HepG2 (cell line): ENCODE results near the gene F7. TPM values are rescaled to one million over a fixed set of nuclear protein-coding genes. Genes with fewer than 3 reads are reported as not detected.

Experiments
- AGO1 ChIP-seq: fragments of 200-400 bp; formaldehyde crosslinking; IDR thresholded peaks from 2 replicates; pipeline ENCODE4 v1.6.1; 2017; ENCODE audit warnings: mild to moderate bottlenecking, low read depth, low read length, moderate library complexity; ENCODE audit not compliant: poor library complexity, severe bottlenecking
- ELF3 ChIP-seq: IDR thresholded peaks from 2 replicates; pipeline ENCODE4 v1.6.1; 2016; ENCODE audit warnings: missing genetic modification reagents, missing compliant biosample characterization
- JUNB ChIP-seq: sonication (generic); formaldehyde crosslinking; IDR thresholded peaks from 2 replicates; pipeline ENCODE4 v1.8.0; 2022; ENCODE audit warnings: missing genetic modification reagents, mild to moderate bottlenecking, borderline replicate concordance
- KDM1A ChIP-seq: IDR thresholded peaks from 2 replicates; pipeline ENCODE4 v1.6.1; 2016; ENCODE audit warnings: missing compliant biosample characterization
- KDM4B ChIP-seq: sonication (generic); formaldehyde crosslinking; IDR thresholded peaks from 2 replicates; pipeline ENCODE4 v1.4.0; 2020; ENCODE audit warnings: missing genetic modification reagents
- NCOA2 ChIP-seq: sonication (generic); formaldehyde crosslinking; IDR thresholded peaks from 2 replicates; pipeline ENCODE4 v1.8.0; 2022; ENCODE audit warnings: inconsistent platforms
- PHF20 ChIP-seq: sonication (generic); formaldehyde crosslinking; IDR thresholded peaks from 2 replicates; pipeline ENCODE4 v1.5.0; 2020; ENCODE audit warnings: mild to moderate bottlenecking, missing genetic modification reagents
- PHF5A ChIP-seq: IDR thresholded peaks from one replicate; pipeline ENCODE4 v1.6.1; 2018; ENCODE audit warnings: low read depth, missing genetic modification reagents; ENCODE audit not compliant: unreplicated experiment
- SAP130 ChIP-seq: IDR thresholded peaks from 2 replicates; pipeline ENCODE4 v1.6.1; 2016; ENCODE audit warnings: low read depth
- SMAD9 ChIP-seq: sonication (generic); formaldehyde crosslinking; IDR thresholded peaks from 2 replicates; pipeline ENCODE4 v1.5.1; 2020; ENCODE audit warnings: mild to moderate bottlenecking, missing genetic modification reagents
- ZFP36 ChIP-seq: fragments of 150-350 bp; IDR thresholded peaks from 2 replicates; pipeline ENCODE4 v1.6.1; 2018; ENCODE audit warnings: borderline replicate concordance, low read length, low read depth; ENCODE audit not compliant: partially characterized antibody
- ZNF292 ChIP-seq: sonication (generic); formaldehyde crosslinking; IDR thresholded peaks from 2 replicates; pipeline ENCODE4 v1.8.1; 2022; ENCODE audit warnings: mild to moderate bottlenecking, low read depth, missing genetic modification reagents, borderline replicate concordance
- ZNF343 ChIP-seq: sonication (generic); formaldehyde crosslinking; IDR thresholded peaks from 2 replicates; pipeline ENCODE4 v1.4.0; 2020; ENCODE audit warnings: mild to moderate bottlenecking, missing genetic modification reagents
- ZNF775 ChIP-seq: sonication (generic); formaldehyde crosslinking; IDR thresholded peaks from 2 replicates; pipeline ENCODE4 v1.4.0; 2020; ENCODE audit warnings: missing genetic modification reagents, mild to moderate bottlenecking, moderate library complexity, borderline replicate concordance
- polyA plus RNA-seq, 8 experiments: library from polyadenylated mRNA; depleted of rRNA in 3 of 8; stranded (reverse) in 7 of 8; unstranded in 1 of 8; fragments of >200 nt; fragmentation: Illumina TruSeq in 4 of 8; extraction: Trizol in 4 of 8; gene quantifications; 2 replicates each; pipeline versions ENCODE4 v1.2.1 to v1.2.3, GENCODE V29; 2011 to 2016; ENCODE audit warnings: low read depth in 4 of 8, missing spikeins in 1 of 8, mixed read lengths in 1 of 8; ENCODE audit not compliant: insufficient read depth in 1 of 8
- total RNA-seq, 5 experiments: library from RNA; depleted of rRNA; stranded (reverse); fragments of >200 nt; fragmentation: Illumina TruSeq; extraction: Trizol; gene quantifications; 2 replicates each; pipeline ENCODE4 v1.2.3, GENCODE V29; 2016; ENCODE audit warnings: low read depth in 1 of 5
- TF ChIP-seq, protein P1 (sequence below): sonication (generic); formaldehyde crosslinking; IDR thresholded peaks from 2 replicates; pipeline ENCODE4 v1.5.1; 2020; ENCODE audit warnings: mild to moderate bottlenecking, missing genetic modification reagents, moderate library complexity
- TF ChIP-seq, protein P2 (sequence below): sonication (generic); formaldehyde crosslinking; IDR thresholded peaks from 2 replicates; pipeline ENCODE4 v1.5.0; 2020; ENCODE audit warnings: mild to moderate bottlenecking, missing genetic modification reagents
- TF ChIP-seq, protein P3 (sequence below): sonication (generic); formaldehyde crosslinking; conservative IDR thresholded peaks from 2 replicates; pipeline ENCODE4 v1.5.0; 2020; ENCODE audit warnings: missing genetic modification reagents
- TF ChIP-seq, protein P4 (sequence below), 2 experiments: sonication (generic) in 1 of 2; formaldehyde crosslinking in 1 of 2; IDR thresholded peaks; 2 replicates each; pipeline versions ENCODE4 v1.4.0 to v1.6.1; 2018 to 2020; ENCODE audit warnings: missing genetic modification reagents in 2 of 2, borderline replicate concordance in 1 of 2, low read depth in 1 of 2, mild to moderate bottlenecking in 1 of 2, missing biosample characterization in 1 of 2
- TF ChIP-seq, protein P5 (sequence below): sonication (generic); formaldehyde crosslinking; conservative IDR thresholded peaks from 2 replicates; pipeline ENCODE4 v1.8.0; 2022; ENCODE audit warnings: low read depth, missing genetic modification reagents

Gene F7
- total and polyA plus RNA-seq, 2 of the 13 experiments (the other 11 are each of a cell fraction or from before 2014, with no cell fraction given): 12.6 to 26.5 TPM

DNA sequence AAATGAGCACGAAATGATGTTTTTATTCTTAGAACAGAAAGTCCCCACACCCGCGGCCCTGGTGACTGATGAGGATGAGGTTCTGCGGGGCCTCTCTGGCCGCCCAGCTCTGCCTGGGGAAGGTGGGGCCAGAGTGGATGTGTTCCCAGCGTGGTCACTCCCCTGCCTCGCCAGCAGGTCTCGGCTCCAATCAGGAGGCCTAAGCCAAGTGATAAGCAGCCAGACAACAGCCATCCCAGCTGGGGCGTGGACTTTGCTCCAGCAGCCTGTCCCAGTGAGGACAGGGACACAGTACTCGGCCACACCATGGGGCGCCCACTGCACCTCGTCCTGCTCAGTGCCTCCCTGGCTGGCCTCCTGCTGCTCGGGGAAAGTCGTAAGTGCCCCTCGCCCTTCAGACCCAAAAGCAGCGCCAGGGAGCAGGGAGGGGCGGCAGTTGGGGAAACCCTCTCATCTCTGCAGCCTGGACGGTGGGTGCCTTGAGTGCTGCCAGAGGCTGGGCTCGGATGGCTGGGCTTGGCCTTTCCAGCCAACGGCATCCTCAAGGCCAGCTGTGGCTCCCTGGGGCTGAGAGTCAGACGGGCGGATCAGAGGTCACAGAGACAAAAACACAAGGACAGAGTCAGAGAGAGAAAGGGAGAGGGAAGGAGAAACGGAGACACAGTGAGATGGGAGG lies 17.1 kb downstream of the F7 start, which contains the start of gene F10 (continued):
- peak; percentile 43 for TF ChIP-seq PHF5A (CRISPR knock-in tag)
- peak; percentile 77 for TF ChIP-seq ZNF292 (CRISPR knock-in tag)
- TF ChIP-seq SAP130: peak; percentile 98
- TF ChIP-seq, protein P1, sequence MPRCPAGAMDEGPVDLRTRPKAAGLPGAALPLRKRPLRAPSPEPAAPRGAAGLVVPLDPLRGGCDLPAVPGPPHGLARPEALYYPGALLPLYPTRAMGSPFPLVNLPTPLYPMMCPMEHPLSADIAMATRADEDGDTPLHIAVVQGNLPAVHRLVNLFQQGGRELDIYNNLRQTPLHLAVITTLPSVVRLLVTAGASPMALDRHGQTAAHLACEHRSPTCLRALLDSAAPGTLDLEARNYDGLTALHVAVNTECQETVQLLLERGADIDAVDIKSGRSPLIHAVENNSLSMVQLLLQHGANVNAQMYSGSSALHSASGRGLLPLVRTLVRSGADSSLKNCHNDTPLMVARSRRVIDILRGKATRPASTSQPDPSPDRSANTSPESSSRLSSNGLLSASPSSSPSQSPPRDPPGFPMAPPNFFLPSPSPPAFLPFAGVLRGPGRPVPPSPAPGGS (CRISPR knock-in tag): peak; percentile 49
- TF ChIP-seq AGO1: peak; percentile 67
- peak; percentile 74; the same call in 1 of the 2 replicates for TF ChIP-seq ZNF343
- TF ChIP-seq, protein P2, sequence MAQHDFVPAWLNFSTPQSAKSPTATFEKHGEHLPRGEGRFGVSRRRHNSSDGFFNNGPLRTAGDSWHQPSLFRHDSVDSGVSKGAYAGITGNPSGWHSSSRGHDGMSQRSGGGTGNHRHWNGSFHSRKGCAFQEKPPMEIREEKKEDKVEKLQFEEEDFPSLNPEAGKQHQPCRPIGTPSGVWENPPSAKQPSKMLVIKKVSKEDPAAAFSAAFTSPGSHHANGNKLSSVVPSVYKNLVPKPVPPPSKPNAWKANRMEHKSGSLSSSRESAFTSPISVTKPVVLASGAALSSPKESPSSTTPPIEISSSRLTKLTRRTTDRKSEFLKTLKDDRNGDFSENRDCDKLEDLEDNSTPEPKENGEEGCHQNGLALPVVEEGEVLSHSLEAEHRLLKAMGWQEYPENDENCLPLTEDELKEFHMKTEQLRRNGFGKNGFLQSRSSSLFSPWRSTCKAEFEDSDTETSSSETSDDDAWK (CRISPR knock-in tag): no peak
- TF ChIP-seq, protein P3, sequence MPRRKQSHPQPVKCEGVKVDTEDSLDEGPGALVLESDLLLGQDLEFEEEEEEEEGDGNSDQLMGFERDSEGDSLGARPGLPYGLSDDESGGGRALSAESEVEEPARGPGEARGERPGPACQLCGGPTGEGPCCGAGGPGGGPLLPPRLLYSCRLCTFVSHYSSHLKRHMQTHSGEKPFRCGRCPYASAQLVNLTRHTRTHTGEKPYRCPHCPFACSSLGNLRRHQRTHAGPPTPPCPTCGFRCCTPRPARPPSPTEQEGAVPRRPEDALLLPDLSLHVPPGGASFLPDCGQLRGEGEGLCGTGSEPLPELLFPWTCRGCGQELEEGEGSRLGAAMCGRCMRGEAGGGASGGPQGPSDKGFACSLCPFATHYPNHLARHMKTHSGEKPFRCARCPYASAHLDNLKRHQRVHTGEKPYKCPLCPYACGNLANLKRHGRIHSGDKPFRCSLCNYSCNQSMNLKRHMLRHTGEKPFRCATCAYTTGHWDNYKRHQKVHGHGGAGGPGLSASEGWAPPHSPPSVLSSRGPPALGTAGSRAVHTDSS (CRISPR knock-in tag): 0 out of 2 replicates have a peak, but pooled peaks have one; percentile 92
- TF ChIP-seq PHF20 (CRISPR knock-in tag): peak; percentile 40; the same call in 1 of the 2 replicates
- peak; percentile 73; the same call in 1 of the 2 replicates for TF ChIP-seq NCOA2
- TF ChIP-seq JUNB (CRISPR knock-in tag): no peak
- peak; percentile 59; the same call in 1 of the 2 replicates for TF ChIP-seq ELF3
- TF ChIP-seq KDM4B: peak; percentile 75; the same call in 1 of the 2 replicates
- 0 out of 2 replicates have a peak, but pooled peaks have one; percentile 51 for TF ChIP-seq SMAD9 (CRISPR knock-in tag)
- TF ChIP-seq ZNF775: no peak
- TF ChIP-seq, protein P4, sequence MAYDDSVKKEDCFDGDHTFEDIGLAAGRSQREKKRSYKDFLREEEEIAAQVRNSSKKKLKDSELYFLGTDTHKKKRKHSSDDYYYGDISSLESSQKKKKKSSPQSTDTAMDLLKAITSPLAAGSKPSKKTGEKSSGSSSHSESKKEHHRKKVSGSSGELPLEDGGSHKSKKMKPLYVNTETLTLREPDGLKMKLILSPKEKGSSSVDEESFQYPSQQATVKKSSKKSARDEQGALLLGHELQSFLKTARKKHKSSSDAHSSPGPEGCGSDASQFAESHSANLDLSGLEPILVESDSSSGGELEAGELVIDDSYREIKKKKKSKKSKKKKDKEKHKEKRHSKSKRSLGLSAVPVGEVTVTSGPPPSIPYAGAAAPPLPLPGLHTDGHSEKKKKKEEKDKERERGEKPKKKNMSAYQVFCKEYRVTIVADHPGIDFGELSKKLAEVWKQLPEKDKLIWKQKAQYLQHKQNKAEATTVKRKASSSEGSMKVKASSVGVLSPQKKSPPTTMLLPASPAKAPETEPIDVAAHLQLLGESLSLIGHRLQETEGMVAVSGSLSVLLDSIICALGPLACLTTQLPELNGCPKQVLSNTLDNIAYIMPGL (CRISPR knock-in tag; IDR thresholded peaks at IDR 0.05; ENCODE audit: borderline replicate concordance in 1 of 2, low read depth in 1 of 2): peak; percentile 85 to 94
- no peak for TF ChIP-seq ZFP36
- TF ChIP-seq, protein P5, sequence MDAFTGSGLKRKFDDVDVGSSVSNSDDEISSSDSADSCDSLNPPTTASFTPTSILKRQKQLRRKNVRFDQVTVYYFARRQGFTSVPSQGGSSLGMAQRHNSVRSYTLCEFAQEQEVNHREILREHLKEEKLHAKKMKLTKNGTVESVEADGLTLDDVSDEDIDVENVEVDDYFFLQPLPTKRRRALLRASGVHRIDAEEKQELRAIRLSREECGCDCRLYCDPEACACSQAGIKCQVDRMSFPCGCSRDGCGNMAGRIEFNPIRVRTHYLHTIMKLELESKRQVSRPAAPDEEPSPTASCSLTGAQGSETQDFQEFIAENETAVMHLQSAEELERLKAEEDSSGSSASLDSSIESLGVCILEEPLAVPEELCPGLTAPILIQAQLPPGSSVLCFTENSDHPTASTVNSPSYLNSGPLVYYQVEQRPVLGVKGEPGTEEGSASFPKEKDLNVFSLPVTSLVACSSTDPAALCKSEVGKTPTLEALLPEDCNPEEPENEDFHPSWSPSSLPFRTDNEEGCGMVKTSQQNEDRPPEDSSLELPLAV (CRISPR knock-in tag): no peak
- TF ChIP-seq KDM1A (CRISPR knock-in tag): peak; percentile 53
